MM.1S (cell line): ENCODE data around the gene ERBIN.

Experiments used
- EZH2 ChIP-seq: fragments of 300-600 bp; sonication (generic); optimal IDR thresholded peaks from 2 replicates; pipeline ENCODE3; 2017; ENCODE audit warnings: low read depth, mild to moderate bottlenecking, antibody characterized with exemption, low read length, mixed read lengths
- EZH2phosphoT487 ChIP-seq: fragments of 300-600 bp; sonication (generic); IDR thresholded peaks from 2 replicates; pipeline ENCODE4 v1.6.1; 2018; ENCODE audit warnings: antibody characterized with exemption, low read length
- TF ChIP-seq, protein P1 (sequence below): fragments of 300-600 bp; sonication (generic); IDR thresholded peaks from 2 replicates; pipeline ENCODE4 v1.5.1; 2016; ENCODE audit warnings: antibody characterized with exemption, low read length, mixed read lengths

DNA sequence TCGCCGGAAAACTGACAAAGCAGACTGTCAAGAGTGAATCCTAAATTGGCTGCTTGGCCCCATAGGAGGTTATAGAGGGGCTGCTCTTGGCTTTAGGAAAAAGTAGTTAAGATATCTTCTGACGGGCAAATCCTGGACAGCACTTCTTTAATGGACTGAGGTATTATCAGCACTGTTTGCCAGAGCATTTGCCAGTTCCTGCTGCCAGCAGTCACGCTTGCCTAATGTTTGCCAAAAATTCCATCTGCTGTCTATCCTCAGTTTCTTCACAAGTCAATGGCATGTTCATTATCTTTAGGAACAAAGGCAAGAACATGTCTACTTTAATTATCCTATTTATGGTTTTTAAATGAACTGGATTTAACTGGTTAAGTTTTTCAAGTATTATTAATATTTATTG is 191.9 kb downstream of the ERBIN start:
- TF ChIP-seq, protein P1, sequence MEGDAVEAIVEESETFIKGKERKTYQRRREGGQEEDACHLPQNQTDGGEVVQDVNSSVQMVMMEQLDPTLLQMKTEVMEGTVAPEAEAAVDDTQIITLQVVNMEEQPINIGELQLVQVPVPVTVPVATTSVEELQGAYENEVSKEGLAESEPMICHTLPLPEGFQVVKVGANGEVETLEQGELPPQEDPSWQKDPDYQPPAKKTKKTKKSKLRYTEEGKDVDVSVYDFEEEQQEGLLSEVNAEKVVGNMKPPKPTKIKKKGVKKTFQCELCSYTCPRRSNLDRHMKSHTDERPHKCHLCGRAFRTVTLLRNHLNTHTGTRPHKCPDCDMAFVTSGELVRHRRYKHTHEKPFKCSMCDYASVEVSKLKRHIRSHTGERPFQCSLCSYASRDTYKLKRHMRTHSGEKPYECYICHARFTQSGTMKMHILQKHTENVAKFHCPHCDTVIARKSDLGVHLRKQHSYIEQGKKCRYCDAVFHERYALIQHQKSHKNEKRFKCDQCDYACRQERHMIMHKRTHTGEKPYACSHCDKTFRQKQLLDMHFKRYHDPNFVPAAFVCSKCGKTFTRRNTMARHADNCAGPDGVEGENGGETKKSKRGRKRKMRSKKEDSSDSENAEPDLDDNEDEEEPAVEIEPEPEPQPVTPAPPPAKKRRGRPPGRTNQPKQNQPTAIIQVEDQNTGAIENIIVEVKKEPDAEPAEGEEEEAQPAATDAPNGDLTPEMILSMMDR: no peak
- TF ChIP-seq EZH2: no peak
- TF ChIP-seq EZH2phosphoT487: no peak
